Parathyroid adenoma (tissue), 2 donors: ENCODE results near the gene TMIGD2.
"Not testable (repeated sequence)": the region's sequence is repeated elsewhere in the genome, so short reads cannot be mapped to it uniquely, and the experiment has no call there.

Experiments used
- H2AFZ ChIP-seq: fragments of 300-600 bp; sonication (generic); one replicate; pipeline ENCODE4 v1.7.0; 2017; ENCODE audit warnings: antibody characterized with exemption, mild to moderate bottlenecking
- H3K27ac ChIP-seq: fragments of 300-600 bp; sonication (generic); one replicate; pipeline ENCODE4 v1.7.0; 2017
- H3K27me3 ChIP-seq: fragments of 300-600 bp; sonication (generic); one replicate; pipeline ENCODE4 v1.7.0; 2017; ENCODE audit warnings: low read length; ENCODE audit not compliant: control insufficient read depth, insufficient read depth
- H3K36me3 ChIP-seq: fragments of 300-600 bp; sonication (generic); one replicate; pipeline ENCODE4 v1.7.0; 2017; ENCODE audit warnings: low read length; ENCODE audit not compliant: control insufficient read depth, insufficient read depth
- H3K4me1 ChIP-seq: fragments of 300-600 bp; sonication (generic); one replicate; pipeline ENCODE4 v1.7.0; 2017; ENCODE audit warnings: control low read depth
- H3K4me2 ChIP-seq: fragments of 300-600 bp; sonication (generic); one replicate; pipeline ENCODE4 v1.7.0; 2017; ENCODE audit warnings: low read length
- H3K4me3 ChIP-seq: fragments of 300-600 bp; sonication (generic); one replicate; pipeline ENCODE4 v1.7.0; 2017; ENCODE audit warnings: low read depth, low read length
- H3K79me2 ChIP-seq: fragments of 300-600 bp; sonication (generic); one replicate; pipeline ENCODE4 v1.7.0; 2017; ENCODE audit warnings: control low read depth
- H3K9ac ChIP-seq: fragments of 300-600 bp; sonication (generic); one replicate; pipeline ENCODE4 v1.7.0; 2017; ENCODE audit warnings: mild to moderate bottlenecking
- H3K9me3 ChIP-seq: fragments of 300-600 bp; sonication (generic); one replicate; pipeline ENCODE4 v1.7.0; 2017; ENCODE audit warnings: low read length; ENCODE audit not compliant: control insufficient read depth
- TF ChIP-seq, protein P1 (sequence below): fragments of 300-600 bp; sonication (generic); IDR thresholded peaks from one replicate; pipeline ENCODE4 v1.7.0; 2017; ENCODE audit warnings: antibody characterized with exemption, mild to moderate bottlenecking
- donor health status: primary hyperparathyroidism.

The TMIGD2 gene

GRCh38 chr19:4278010-4278409 lies 24.2 kb downstream of the TMIGD2 start:
- H3K27ac ChIP-seq = no peak overlapping the region
- TF ChIP-seq, protein P1, sequence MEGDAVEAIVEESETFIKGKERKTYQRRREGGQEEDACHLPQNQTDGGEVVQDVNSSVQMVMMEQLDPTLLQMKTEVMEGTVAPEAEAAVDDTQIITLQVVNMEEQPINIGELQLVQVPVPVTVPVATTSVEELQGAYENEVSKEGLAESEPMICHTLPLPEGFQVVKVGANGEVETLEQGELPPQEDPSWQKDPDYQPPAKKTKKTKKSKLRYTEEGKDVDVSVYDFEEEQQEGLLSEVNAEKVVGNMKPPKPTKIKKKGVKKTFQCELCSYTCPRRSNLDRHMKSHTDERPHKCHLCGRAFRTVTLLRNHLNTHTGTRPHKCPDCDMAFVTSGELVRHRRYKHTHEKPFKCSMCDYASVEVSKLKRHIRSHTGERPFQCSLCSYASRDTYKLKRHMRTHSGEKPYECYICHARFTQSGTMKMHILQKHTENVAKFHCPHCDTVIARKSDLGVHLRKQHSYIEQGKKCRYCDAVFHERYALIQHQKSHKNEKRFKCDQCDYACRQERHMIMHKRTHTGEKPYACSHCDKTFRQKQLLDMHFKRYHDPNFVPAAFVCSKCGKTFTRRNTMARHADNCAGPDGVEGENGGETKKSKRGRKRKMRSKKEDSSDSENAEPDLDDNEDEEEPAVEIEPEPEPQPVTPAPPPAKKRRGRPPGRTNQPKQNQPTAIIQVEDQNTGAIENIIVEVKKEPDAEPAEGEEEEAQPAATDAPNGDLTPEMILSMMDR = no peak
- no peaks in the 10 kb centered on the region for H3K79me2 ChIP-seq

GRCh38 chr19:4277191-4277696 lies 24.9 kb downstream of the TMIGD2 start:
- no peaks in the 10 kb centered on the region for H3K36me3 ChIP-seq
- no peak overlapping the region for H3K4me2 ChIP-seq
- H3K27ac ChIP-seq = no peak overlapping the region
- no peaks in the 10 kb centered on the region for H3K27me3 ChIP-seq
- TF ChIP-seq, protein P1 = no peak
- H3K9ac ChIP-seq = no peak overlapping the region
- H3K79me2 ChIP-seq = no peaks in the 10 kb centered on the region
- H3K4me1 ChIP-seq = peaks cover 2% of the 10 kb centered on the region
- H3K9me3 ChIP-seq = no peaks in the 10 kb centered on the region
- H3K4me3 ChIP-seq = no peak overlapping the region
- no peak overlapping the region for H2AFZ ChIP-seq

More at GRCh38 chr19:4278010-4278409, 24.2 kb downstream of the TMIGD2 start:
- Histone ChIP-seq H3K9me3 (no peaks in the 10 kb centered on the region), H3K36me3 (no peaks in the 10 kb centered on the region), H3K9ac (no peak overlapping the region), H3K4me3 (no peak overlapping the region), H2AFZ (no peak overlapping the region), H3K27me3 (no peaks in the 10 kb centered on the region), H3K4me2 (no peak overlapping the region), H3K4me1 (peaks cover 2% of the 10 kb centered on the region)

DNA sequence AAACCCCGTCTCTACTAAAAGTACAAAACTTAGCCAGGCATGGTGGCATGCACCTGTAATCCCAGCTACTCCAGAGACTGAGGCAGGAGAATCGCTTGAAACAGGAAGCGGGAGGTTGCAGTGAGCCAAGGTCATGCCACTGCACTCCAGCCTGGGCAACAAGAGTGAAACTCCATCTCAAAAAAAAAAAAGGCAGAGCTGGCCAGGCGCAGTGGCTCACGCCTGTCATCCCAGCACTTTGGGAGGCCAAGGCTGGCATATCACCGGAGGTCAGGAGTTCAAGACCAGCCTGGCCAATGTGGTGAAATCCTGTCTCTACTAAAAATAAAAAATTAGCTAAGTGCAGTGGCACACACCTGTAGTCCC lies 27.9 kb downstream of the TMIGD2 start:
- not testable (repeated sequence) for H3K27me3 ChIP-seq, H2AFZ ChIP-seq, H3K79me2 ChIP-seq, H3K9me3 ChIP-seq, H3K36me3 ChIP-seq, H3K27ac ChIP-seq, H3K9ac ChIP-seq, H3K4me1 ChIP-seq, H3K4me2 ChIP-seq, H3K4me3 ChIP-seq

DNA sequence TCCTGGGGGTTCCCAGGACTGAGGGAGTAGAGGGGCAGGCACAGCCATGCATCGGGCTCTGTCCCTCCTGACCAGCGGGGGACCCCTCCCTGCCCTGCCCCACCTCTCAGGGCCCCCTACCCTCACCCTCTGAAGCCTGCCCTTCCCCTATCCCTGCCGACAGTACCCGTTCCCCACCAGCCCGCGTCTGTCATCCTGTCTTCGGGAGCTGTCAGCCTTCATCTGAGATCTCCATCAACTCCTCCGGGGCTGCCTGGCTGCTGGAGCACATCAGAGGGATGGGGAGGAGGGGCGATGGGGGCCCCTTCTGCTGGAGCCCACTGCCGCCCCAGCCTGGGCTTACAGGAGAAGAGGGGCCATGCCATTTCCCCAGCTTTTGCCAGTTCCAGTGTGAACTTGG lies 29.3 kb downstream of the TMIGD2 start:
- no peaks in the 10 kb centered on the region for H3K79me2 ChIP-seq
- no peak overlapping the region for H2AFZ ChIP-seq
- TF ChIP-seq, protein P1 = no peak
- no peak overlapping the region for H3K4me2 ChIP-seq
- H3K27me3 ChIP-seq = no peaks in the 10 kb centered on the region
- H3K9ac ChIP-seq = no peak overlapping the region
- H3K36me3 ChIP-seq = no peaks in the 10 kb centered on the region
- H3K4me1 ChIP-seq = no peaks in the 10 kb centered on the region
- H3K4me3 ChIP-seq = no peak overlapping the region
- H3K9me3 ChIP-seq = no peaks in the 10 kb centered on the region
- no peak overlapping the region for H3K27ac ChIP-seq

- H3K27ac ChIP-seq = no peak overlapping the region
- no peak overlapping the region for H2AFZ ChIP-seq
- no peaks in the 10 kb centered on the region for H3K27me3 ChIP-seq
- no peaks in the 10 kb centered on the region for H3K36me3 ChIP-seq
- H3K4me3 ChIP-seq = no peak overlapping the region
- H3K9ac ChIP-seq = no peak overlapping the region
- H3K79me2 ChIP-seq = no peaks in the 10 kb centered on the region
- H3K4me1 ChIP-seq = no peaks in the 10 kb centered on the region
- no peaks in the 10 kb centered on the region for H3K9me3 ChIP-seq
- TF ChIP-seq, protein P1 = no peak
- H3K4me2 ChIP-seq = no peak overlapping the region
Observed at GRCh38 chr19:4268816-4269430, 33.3 kb downstream of the TMIGD2 start.
